Astrocyte (in vitro differentiated cells and primary cell): ENCODE data around the gene ZNF787.

Experiments used
- EZH2 ChIP-seq: IDR thresholded peaks from 2 replicates; pipeline ENCODE4 v1.6.1; 2012; ENCODE audit warnings: mild to moderate bottlenecking, low read length, inconsistent platforms; ENCODE audit not compliant: insufficient read depth
- TF ChIP-seq, protein P1 (sequence below): IDR thresholded peaks from 2 replicates; pipeline ENCODE4 v1.5.1; 2011; ENCODE audit warnings: low read depth, mild to moderate bottlenecking, inconsistent platforms, low read length, moderate library complexity; ENCODE audit not compliant: insufficient read depth

- TF ChIP-seq, protein P1, sequence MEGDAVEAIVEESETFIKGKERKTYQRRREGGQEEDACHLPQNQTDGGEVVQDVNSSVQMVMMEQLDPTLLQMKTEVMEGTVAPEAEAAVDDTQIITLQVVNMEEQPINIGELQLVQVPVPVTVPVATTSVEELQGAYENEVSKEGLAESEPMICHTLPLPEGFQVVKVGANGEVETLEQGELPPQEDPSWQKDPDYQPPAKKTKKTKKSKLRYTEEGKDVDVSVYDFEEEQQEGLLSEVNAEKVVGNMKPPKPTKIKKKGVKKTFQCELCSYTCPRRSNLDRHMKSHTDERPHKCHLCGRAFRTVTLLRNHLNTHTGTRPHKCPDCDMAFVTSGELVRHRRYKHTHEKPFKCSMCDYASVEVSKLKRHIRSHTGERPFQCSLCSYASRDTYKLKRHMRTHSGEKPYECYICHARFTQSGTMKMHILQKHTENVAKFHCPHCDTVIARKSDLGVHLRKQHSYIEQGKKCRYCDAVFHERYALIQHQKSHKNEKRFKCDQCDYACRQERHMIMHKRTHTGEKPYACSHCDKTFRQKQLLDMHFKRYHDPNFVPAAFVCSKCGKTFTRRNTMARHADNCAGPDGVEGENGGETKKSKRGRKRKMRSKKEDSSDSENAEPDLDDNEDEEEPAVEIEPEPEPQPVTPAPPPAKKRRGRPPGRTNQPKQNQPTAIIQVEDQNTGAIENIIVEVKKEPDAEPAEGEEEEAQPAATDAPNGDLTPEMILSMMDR: no peak
- no peak for TF ChIP-seq EZH2
Observed at GRCh38 chr19:56137405-56137804, 16.3 kb upstream of the ZNF787 start.
